ENCODE data around the gene RUNX2.

DNA sequence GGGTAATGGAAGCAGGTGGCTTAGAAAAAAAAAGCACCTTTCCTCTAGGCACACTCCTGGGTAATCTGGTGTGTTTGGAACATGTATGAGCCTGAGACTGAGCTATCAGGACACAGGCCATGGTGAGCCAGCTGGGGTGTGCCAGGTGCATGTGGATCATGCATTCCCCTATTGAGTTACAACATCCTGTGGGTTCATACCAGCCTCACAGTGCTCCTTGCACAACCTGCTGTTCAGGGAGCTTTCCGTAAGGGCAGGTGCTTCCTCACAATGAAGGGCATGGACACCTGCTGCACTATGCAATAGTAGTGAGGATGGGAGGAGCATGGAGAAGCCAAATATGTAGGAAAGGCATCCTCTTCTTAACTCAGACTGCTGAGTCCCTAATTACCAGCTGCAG, 246.8 kb downstream of the RUNX2 start:
- TF ChIP-seq POLR2AphosphoS5 (IDR thresholded peaks at IDR 0.05; ENCODE audit: low read depth, low read length) (no peak), TAF1 (IDR thresholded peaks at IDR 0.05; ENCODE audit: borderline replicate concordance, low read depth, low read length) (no peak), POLR2A (IDR thresholded peaks at IDR 0.05; ENCODE audit: low read depth, low read length) (no peak)
